Measurements from ENCODE around the gene SPINT2.
"Not testable (repeated sequence)": the region's sequence is repeated elsewhere in the genome, so short reads cannot be mapped to it uniquely, and the experiment has no call there.

Gene SPINT2

GRCh38 chr19:38243279-38243673, 21.1 kb upstream of the SPINT2 start:
- DNase-seq: no peak

- no peak for DNase-seq
Measured at GRCh38 chr19:38245826-38246498, 18.4 kb upstream of the SPINT2 start.

- no peak for DNase-seq
Measured at GRCh38 chr19:38247126-38247525, 17.2 kb upstream of the SPINT2 start.

GRCh38 chr19:38247734-38248268, 16.6 kb upstream of the SPINT2 start:
- no peak for DNase-seq

GRCh38 chr19:38248421-38248820, 16.0 kb upstream of the SPINT2 start:
- DNase-seq: no peak

- no peak for DNase-seq
Measured at GRCh38 chr19:38250428-38250820, 13.9 kb upstream of the SPINT2 start.

- DNase-seq: peak; percentile 87
Measured at GRCh38 chr19:38250821-38251563, 13.4 kb upstream of the SPINT2 start.

- peak; percentile 83 for DNase-seq
Measured at GRCh38 chr19:38251564-38252051, 12.8 kb upstream of the SPINT2 start.

- DNase-seq: no peak
Measured at GRCh38 chr19:38252385-38252784, 12.0 kb upstream of the SPINT2 start.

GRCh38 chr19:38252941-38253691, 11.3 kb upstream of the SPINT2 start:
- DNase-seq: peak; percentile 85

- DNase-seq: no peak
Measured at GRCh38 chr19:38253788-38254187, 10.6 kb upstream of the SPINT2 start.

- no peak for DNase-seq
Measured at GRCh38 chr19:38255383-38256014, 8.9 kb upstream of the SPINT2 start.

GRCh38 chr19:38261942-38262341, 2.4 kb upstream of the SPINT2 start:
- not testable (repeated sequence) for DNase-seq

- DNase-seq: no peak
Measured at GRCh38 chr19:38262585-38263268, 1.6 kb upstream of the SPINT2 start.

GRCh38 chr19:38263689-38264485, 486 bp upstream of the SPINT2 start:
- DNase-seq: no peak

GRCh38 chr19:38265213-38265861, 964 bp downstream of the SPINT2 start:
- DNase-seq: no peak

GRCh38 chr19:38265921-38266429, 1.6 kb downstream of the SPINT2 start:
- DNase-seq: peak; percentile 26

GRCh38 chr19:38266981-38267597, 2.7 kb downstream of the SPINT2 start:
- no peak for DNase-seq

GRCh38 chr19:38267761-38268483, 3.5 kb downstream of the SPINT2 start:
- DNase-seq: no peak
